Measurements from ENCODE around the gene PHF5A. TPM values are rescaled to one million over a fixed set of nuclear protein-coding genes. Genes with fewer than 3 reads are reported as not detected.
"Not testable (repeated sequence)": the region's sequence is repeated elsewhere in the genome, so short reads cannot be mapped to it uniquely, and the experiment has no call there.

Gene PHF5A
- total RNA-seq, 1 donor from 2014 or later, result 61.1 TPM

GRCh38 chr22:41442240-41442792 lies 26.2 kb downstream of the PHF5A start:
- peak overlapping the region; percentile 92 for H3K4me3 ChIP-seq (ENCODE audit: low read depth, low read length)
- DNase-seq (ENCODE audit: low read depth), result no peak

GRCh38 chr22:41440511-41440910 lies 28.0 kb downstream of the PHF5A start:
- not testable (repeated sequence) for H3K4me3 ChIP-seq (ENCODE audit: low read depth, low read length); DNase-seq (ENCODE audit: low read depth)

More at GRCh38 chr22:41442240-41442792, 26.2 kb downstream of the PHF5A start:
- no peak for TF ChIP-seq CTCF (conservative IDR thresholded peaks at IDR 0.05; ENCODE audit: low read depth, low read length)

GRCh38 chr22:41437198-41437597 lies 31.3 kb downstream of the PHF5A start:
- no peak for DNase-seq (ENCODE audit: low read depth)
- no peak for TF ChIP-seq CTCF (conservative IDR thresholded peaks at IDR 0.05; ENCODE audit: low read depth, low read length)
- no peak overlapping the region for H3K4me3 ChIP-seq (ENCODE audit: low read depth, low read length)

- no peak for DNase-seq (ENCODE audit: low read depth)
- TF ChIP-seq CTCF (conservative IDR thresholded peaks at IDR 0.05; ENCODE audit: low read depth, low read length), result no peak
- H3K4me3 ChIP-seq (ENCODE audit: low read depth, low read length), result no peak overlapping the region
Observed at GRCh38 chr22:41436322-41437113, 32.0 kb downstream of the PHF5A start.

GRCh38 chr22:41435560-41435959 lies 32.9 kb downstream of the PHF5A start:
- DNase-seq (ENCODE audit: low read depth), result no peak
- H3K4me3 ChIP-seq (ENCODE audit: low read depth, low read length), result no peak overlapping the region
- no peak for TF ChIP-seq CTCF (conservative IDR thresholded peaks at IDR 0.05; ENCODE audit: low read depth, low read length)

GRCh38 chr22:41434361-41435003 lies 34.0 kb downstream of the PHF5A start:
- DNase-seq (ENCODE audit: low read depth); H3K4me3 ChIP-seq (ENCODE audit: low read depth, low read length): not testable (repeated sequence)

GRCh38 chr22:41433480-41433879 lies 35.0 kb downstream of the PHF5A start:
- not testable (repeated sequence) for H3K4me3 ChIP-seq (ENCODE audit: low read depth, low read length); DNase-seq (ENCODE audit: low read depth)

GRCh38 chr22:41431656-41432055 lies 36.8 kb downstream of the PHF5A start:
- H3K4me3 ChIP-seq (ENCODE audit: low read depth, low read length), result no peak overlapping the region
- no peak for TF ChIP-seq CTCF (conservative IDR thresholded peaks at IDR 0.05; ENCODE audit: low read depth, low read length)
- no peak for DNase-seq (ENCODE audit: low read depth)
